ENCODE data around the gene GRIK2.

- TF ChIP-seq CTCF (IDR thresholded peaks at IDR 0.05) (no peak), POLR2A (IDR thresholded peaks at IDR 0.05) (no peak)
These were observed 645.5 kb downstream of the GRIK2 start for GRCh38 chr6:102038964-102039363.
